GM21619 (cell line): Measurements from ENCODE around the gene LCN6.

ENCODE experiments used
- ATAC-seq: cut with Tn5 transposase; IDR thresholded peaks from one replicate; pipeline ENCODE4 v1.9.1; 2021; ENCODE audit not compliant: unreplicated experiment

The LCN6 gene

GRCh38 chr9:136726631-136727191 lies 21.6 kb downstream of the LCN6 start:
- no peak for ATAC-seq

- no peak for ATAC-seq
These were observed 22.2 kb downstream of the LCN6 start for GRCh38 chr9:136726118-136726517.

GRCh38 chr9:136725612-136726011 lies 22.7 kb downstream of the LCN6 start:
- ATAC-seq, result no peak

GRCh38 chr9:136724772-136725171 lies 23.6 kb downstream of the LCN6 start:
- no peak for ATAC-seq

GRCh38 chr9:136723989-136724388 lies 24.3 kb downstream of the LCN6 start:
- ATAC-seq, result no peak

- no peak for ATAC-seq
These were observed 24.9 kb downstream of the LCN6 start for GRCh38 chr9:136723362-136723976.

- ATAC-seq, result no peak
These were observed 25.4 kb downstream of the LCN6 start for GRCh38 chr9:136722969-136723356.

- no peak for ATAC-seq
These were observed 26.0 kb downstream of the LCN6 start for GRCh38 chr9:136722093-136722968.

GRCh38 chr9:136721339-136722092 lies 26.8 kb downstream of the LCN6 start:
- no peak for ATAC-seq

- ATAC-seq, result no peak
These were observed 27.4 kb downstream of the LCN6 start for GRCh38 chr9:136720898-136721338.

- ATAC-seq, result no peak
These were observed 28.0 kb downstream of the LCN6 start for GRCh38 chr9:136720251-136720897.

- ATAC-seq, result no peak
These were observed 29.0 kb downstream of the LCN6 start for GRCh38 chr9:136719195-136719880.

GRCh38 chr9:136718345-136719194 lies 29.8 kb downstream of the LCN6 start:
- ATAC-seq, result no peak

GRCh38 chr9:136717399-136717798 lies 30.9 kb downstream of the LCN6 start:
- no peak for ATAC-seq

- no peak for ATAC-seq
These were observed 33.4 kb downstream of the LCN6 start for GRCh38 chr9:136714893-136715274.

- ATAC-seq, result no peak
These were observed 34.0 kb downstream of the LCN6 start for GRCh38 chr9:136714096-136714892.

GRCh38 chr9:136713550-136713949 lies 34.8 kb downstream of the LCN6 start:
- no peak for ATAC-seq

GRCh38 chr9:136712690-136713544 lies 35.4 kb downstream of the LCN6 start:
- no peak for ATAC-seq
